ENCODE measurements around the gene ABCA13.

GRCh38 chr7:48289656-48290055 lies 118.4 kb downstream of the ABCA13 start:
- TF ChIP-seq EZH2phosphoT487 (IDR thresholded peaks at IDR 0.05; ENCODE audit: insufficient read depth, low read depth) (no peak), EZH2 (IDR thresholded peaks at IDR 0.05; ENCODE audit: insufficient read depth, poor library complexity, severe bottlenecking) (no peak)

All from GM23248 (cell line).